Measurements from ENCODE around the gene HAUS2.

GRCh38 chr15:42608110-42608531 lies 59.5 kb downstream of the HAUS2 start:
- no peak for TF ChIP-seq POLR2A (IDR thresholded peaks at IDR 0.05)
- no peak for TF ChIP-seq CTCF (IDR thresholded peaks at IDR 0.05 in 8 of 11, conservative IDR thresholded peaks at IDR 0.05 in 3 of 11)
